Measurements from ENCODE around the gene SCOC. TPM values are rescaled to one million over a fixed set of nuclear protein-coding genes. Genes with fewer than 3 reads are reported as not detected.

Gene SCOC
- total and polyA plus RNA-seq, 2 of the 13 experiments (the other 11 are each of a cell fraction or from before 2014, with no cell fraction given), result 43.8 to 65.2 TPM

DNA sequence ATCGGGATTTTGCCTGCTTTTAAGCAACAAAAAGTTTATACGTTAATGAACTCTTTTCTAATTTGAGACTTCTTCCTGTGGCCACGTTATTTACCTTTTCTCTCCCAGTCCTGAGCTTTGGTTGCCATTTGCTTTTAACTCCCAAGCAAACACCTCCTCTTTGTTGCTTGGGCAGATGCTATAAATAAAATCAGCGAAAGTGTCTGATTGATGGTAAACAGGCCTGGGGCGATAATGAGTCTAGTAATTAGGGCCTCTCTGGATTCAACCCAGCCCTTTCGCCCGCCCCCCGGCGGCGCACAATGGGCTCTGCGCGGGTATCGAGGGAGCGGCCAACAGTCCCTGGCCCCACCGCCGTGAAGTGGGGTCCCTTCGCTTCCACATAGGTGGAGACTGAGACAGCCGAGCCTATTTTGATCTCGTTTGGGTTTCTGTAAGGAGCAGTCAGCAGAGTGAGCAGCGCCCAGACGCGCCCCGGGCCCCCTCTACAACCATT is 53.2 kb downstream of the SCOC start (continued):
- no peak for TF ChIP-seq PHB2 (IDR thresholded peaks at IDR 0.05; ENCODE audit: partially characterized antibody)
- no peak for TF ChIP-seq MTF1 (CRISPR knock-in tag; IDR thresholded peaks at IDR 0.05)
- TF ChIP-seq ZSCAN20 (CRISPR knock-in tag; IDR thresholded peaks at IDR 0.05; ENCODE audit: borderline replicate concordance), result 0 out of 2 replicates have a peak, but pooled peaks have one; percentile 51
- no peak for TF ChIP-seq ZFP62 (CRISPR knock-in tag; IDR thresholded peaks at IDR 0.05)
- TF ChIP-seq KDM3A (CRISPR knock-in tag; IDR thresholded peaks at IDR 0.05; ENCODE audit: low read depth), result no peak
- no peak for TF ChIP-seq HOXA7 (CRISPR knock-in tag; IDR thresholded peaks at IDR 0.05)
- TF ChIP-seq ZNF282 (IDR thresholded peaks at IDR 0.05; ENCODE audit: partially characterized antibody), result no peak
- TF ChIP-seq NBN (conservative IDR thresholded peaks at IDR 0.05), result no peak
- TF ChIP-seq KAT7 (CRISPR knock-in tag; IDR thresholded peaks at IDR 0.05; ENCODE audit: borderline replicate concordance), result no peak
- TF ChIP-seq DPF2 (CRISPR knock-in tag; IDR thresholded peaks at IDR 0.05; ENCODE audit: borderline replicate concordance, low read depth), result no peak
- no peak for TF ChIP-seq FLYWCH1 (CRISPR knock-in tag; IDR thresholded peaks at IDR 0.05)
- TF ChIP-seq ZFAT (CRISPR knock-in tag; conservative IDR thresholded peaks at IDR 0.05), result no peak
- no peak for TF ChIP-seq TBL1XR1 (IDR thresholded peaks at IDR 0.05; ENCODE audit: borderline replicate concordance, low read length, partially characterized antibody)
- TF ChIP-seq PLRG1 (conservative IDR thresholded peaks at IDR 0.05), result no peak
- no peak for TF ChIP-seq LCORL (IDR thresholded peaks at IDR 0.05)
- TF ChIP-seq LCORL (CRISPR knock-in tag; IDR thresholded peaks at IDR 0.05), result no peak
- TF ChIP-seq, protein P1, sequence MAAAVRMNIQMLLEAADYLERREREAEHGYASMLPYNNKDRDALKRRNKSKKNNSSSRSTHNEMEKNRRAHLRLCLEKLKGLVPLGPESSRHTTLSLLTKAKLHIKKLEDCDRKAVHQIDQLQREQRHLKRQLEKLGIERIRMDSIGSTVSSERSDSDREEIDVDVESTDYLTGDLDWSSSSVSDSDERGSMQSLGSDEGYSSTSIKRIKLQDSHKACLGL (CRISPR knock-in tag; IDR thresholded peaks at IDR 0.05), result no peak
- TF ChIP-seq, protein P2, sequence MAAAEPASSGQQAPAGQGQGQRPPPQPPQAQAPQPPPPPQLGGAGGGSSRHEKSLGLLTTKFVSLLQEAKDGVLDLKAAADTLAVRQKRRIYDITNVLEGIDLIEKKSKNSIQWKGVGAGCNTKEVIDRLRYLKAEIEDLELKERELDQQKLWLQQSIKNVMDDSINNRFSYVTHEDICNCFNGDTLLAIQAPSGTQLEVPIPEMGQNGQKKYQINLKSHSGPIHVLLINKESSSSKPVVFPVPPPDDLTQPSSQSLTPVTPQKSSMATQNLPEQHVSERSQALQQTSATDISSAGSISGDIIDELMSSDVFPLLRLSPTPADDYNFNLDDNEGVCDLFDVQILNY (CRISPR knock-in tag; conservative IDR thresholded peaks at IDR 0.05), result no peak
- TF ChIP-seq, protein P3, sequence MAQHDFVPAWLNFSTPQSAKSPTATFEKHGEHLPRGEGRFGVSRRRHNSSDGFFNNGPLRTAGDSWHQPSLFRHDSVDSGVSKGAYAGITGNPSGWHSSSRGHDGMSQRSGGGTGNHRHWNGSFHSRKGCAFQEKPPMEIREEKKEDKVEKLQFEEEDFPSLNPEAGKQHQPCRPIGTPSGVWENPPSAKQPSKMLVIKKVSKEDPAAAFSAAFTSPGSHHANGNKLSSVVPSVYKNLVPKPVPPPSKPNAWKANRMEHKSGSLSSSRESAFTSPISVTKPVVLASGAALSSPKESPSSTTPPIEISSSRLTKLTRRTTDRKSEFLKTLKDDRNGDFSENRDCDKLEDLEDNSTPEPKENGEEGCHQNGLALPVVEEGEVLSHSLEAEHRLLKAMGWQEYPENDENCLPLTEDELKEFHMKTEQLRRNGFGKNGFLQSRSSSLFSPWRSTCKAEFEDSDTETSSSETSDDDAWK (CRISPR knock-in tag; IDR thresholded peaks at IDR 0.05), result no peak
- TF ChIP-seq KAT2B (IDR thresholded peaks at IDR 0.05; ENCODE audit: borderline replicate concordance, low read depth, low read length), result no peak
- TF ChIP-seq, protein P4, sequence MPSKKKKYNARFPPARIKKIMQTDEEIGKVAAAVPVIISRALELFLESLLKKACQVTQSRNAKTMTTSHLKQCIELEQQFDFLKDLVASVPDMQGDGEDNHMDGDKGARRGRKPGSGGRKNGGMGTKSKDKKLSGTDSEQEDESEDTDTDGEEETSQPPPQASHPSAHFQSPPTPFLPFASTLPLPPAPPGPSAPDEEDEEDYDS (CRISPR knock-in tag; IDR thresholded peaks at IDR 0.05), result no peak
- TF ChIP-seq CENPX (CRISPR knock-in tag; IDR thresholded peaks at IDR 0.05), result no peak
- no peak for TF ChIP-seq SCMH1 (CRISPR knock-in tag; IDR thresholded peaks at IDR 0.05; ENCODE audit: borderline replicate concordance)
- no peak for TF ChIP-seq FOSL1 (CRISPR knock-in tag; IDR thresholded peaks at IDR 0.05; ENCODE audit: borderline replicate concordance)
- no peak for TF ChIP-seq ZNF225 (CRISPR knock-in tag; IDR thresholded peaks at IDR 0.05)
- no peak for TF ChIP-seq ARNT2 (CRISPR knock-in tag; IDR thresholded peaks at IDR 0.05; ENCODE audit: low read depth)
- TF ChIP-seq SETDB1 (CRISPR knock-in tag; IDR thresholded peaks at IDR 0.05; ENCODE audit: borderline replicate concordance), result no peak
- 0 out of 2 replicates have a peak, but pooled peaks have one; percentile 6 for TF ChIP-seq KLF6 (CRISPR knock-in tag; IDR thresholded peaks at IDR 0.05)
- TF ChIP-seq NFKB2 (CRISPR knock-in tag; IDR thresholded peaks at IDR 0.05; ENCODE audit: borderline replicate concordance), result no peak
- no peak for TF ChIP-seq HOXD1 (CRISPR knock-in tag; IDR thresholded peaks at IDR 0.05)
- TF ChIP-seq FOXO1 (CRISPR knock-in tag; IDR thresholded peaks at IDR 0.05), result no peak
- no peak for TF ChIP-seq ZSCAN29 (CRISPR knock-in tag; conservative IDR thresholded peaks at IDR 0.05)
- no peak for TF ChIP-seq NPAS2 (CRISPR knock-in tag; IDR thresholded peaks at IDR 0.05; ENCODE audit: borderline replicate concordance)
